ENCODE results near the gene RDH5. TPM values are rescaled to one million over a fixed set of nuclear protein-coding genes. Genes with fewer than 3 reads are reported as not detected.

The RDH5 gene
- total and polyA plus RNA-seq, 10 donors = 4.7 to 17.4 (median 12.9) TPM

DNA sequence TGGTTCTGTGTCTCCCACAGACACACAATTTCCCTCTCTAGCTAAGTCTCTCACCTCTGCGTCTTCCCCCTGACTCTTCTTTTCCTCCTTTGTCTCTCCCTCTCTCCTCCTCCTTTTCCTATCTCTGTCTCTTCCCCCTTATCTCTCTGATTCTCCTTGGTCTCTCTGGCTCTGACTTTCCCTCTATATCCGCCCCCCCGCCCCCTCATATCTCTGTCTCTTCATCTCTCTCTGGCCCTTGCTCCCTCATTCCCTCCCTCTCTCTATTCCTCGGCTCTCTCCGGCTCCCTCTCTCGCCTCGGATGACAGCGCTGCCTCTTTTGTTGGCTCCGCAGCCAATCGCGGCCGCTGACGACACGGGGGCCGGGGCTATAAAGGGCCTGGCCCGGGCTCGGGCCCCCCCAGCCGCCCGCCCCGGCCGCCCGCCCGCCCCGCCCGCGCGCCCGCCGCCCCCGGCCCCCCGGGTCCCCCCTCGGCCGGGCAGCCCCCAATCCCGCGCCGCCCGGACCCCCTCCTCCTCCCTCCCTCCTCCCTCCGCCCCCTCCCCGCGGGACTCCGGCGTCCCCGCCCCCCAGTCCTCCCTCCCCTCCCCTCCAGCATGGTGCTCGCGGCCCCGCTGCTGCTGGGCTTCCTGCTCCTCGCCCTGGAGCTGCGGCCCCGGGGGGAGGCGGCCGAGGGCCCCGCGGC is 22.7 kb downstream of the RDH5 start, which contains the start of gene GDF11:
Gene GDF11, plus strand, starts transcription at position 404 of the 687 bp plus-strand sequence. Its CDS starts 195 bp downstream, at position 599.
- no peaks in the 10 kb centered on the region for H3K9me3 ChIP-seq

DNA sequence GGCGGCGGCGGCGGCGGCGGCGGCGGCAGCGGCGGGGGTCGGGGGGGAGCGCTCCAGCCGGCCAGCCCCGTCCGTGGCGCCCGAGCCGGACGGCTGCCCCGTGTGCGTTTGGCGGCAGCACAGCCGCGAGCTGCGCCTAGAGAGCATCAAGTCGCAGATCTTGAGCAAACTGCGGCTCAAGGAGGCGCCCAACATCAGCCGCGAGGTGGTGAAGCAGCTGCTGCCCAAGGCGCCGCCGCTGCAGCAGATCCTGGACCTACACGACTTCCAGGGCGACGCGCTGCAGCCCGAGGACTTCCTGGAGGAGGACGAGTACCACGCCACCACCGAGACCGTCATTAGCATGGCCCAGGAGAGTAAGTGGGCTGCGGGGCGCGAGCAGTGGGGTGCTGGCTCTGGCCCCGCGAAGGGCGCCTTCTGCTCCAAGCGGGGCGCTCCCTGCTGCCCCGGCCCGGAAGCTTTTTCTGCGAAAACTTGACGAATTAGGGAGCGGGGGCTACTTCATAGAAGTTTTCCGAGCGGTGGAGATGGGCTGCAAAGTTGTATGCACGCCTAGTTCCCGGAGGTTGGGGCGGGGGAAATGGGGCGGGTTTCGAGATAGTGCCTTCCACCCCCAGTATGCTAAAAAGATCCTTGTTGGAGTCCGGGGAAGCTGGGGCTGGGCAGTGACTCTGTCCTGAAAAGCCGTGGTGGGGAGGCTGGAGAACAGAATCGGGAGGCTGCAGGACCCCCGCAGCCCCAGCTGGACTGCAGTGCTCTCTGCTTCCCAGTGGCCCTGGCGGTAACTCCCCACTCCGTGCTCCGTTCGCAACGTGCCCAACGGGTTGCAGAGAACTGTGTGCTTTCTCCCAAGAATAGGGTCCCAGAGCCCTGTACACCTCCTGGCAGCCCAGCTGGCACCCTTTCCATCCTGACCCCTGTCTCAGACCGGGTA is 23.5 kb downstream of the RDH5 start:
- intact Hi-C loops (cut with DNase I; ENCODE audit: low total_unique reads) = loop anchor here (5.0 kb wide), 2 partner anchors 199 to 299 kb away; partner anchors contain the start of gene RPS26
- DNase-seq = peak; percentile 90
- Histone ChIP-seq H3K27me3 (replicated peaks in 1 of 7) (peaks cover 0 to 27% (median 2%) of the 10 kb centered on the region in 7 donors), H3K9me3 (no peaks in the 10 kb centered on the region), H3K4me1 (peaks cover 9 to 50% (median 36%) of the 10 kb centered on the region in 6 donors), H3K36me3 (peaks cover 0 to 5% (median under 1%) of the 10 kb centered on the region in 6 donors), H3K4me3 (peak overlapping the region; percentile 56 to 97 (median 72)), H3K27ac (peak overlapping the region in 6 of 8 donors; percentile 26 to 87 (median 72))
- 0 to 1% (median 1%) methylated on average over 23 to 73 of the region's 73 CpGs for WGBS, 5 donors
- TF ChIP-seq POLR2A (IDR thresholded peaks at IDR 0.05) = no peak
- peak; percentile 16 to 74 (median 52) for TF ChIP-seq POLR2AphosphoS5 (IDR thresholded peaks at IDR 0.05)

More for the DNA sequence above, 22.7 kb downstream of the RDH5 start, which contains the start of gene GDF11:
- no peaks in the 10 kb centered on the region for H3K36me3 ChIP-seq
- 0 to 3% (median 1%) methylated on average over 17 to 49 of the region's 53 CpGs for WGBS, 5 donors
- peaks cover 0 to 27% (median 2%) of the 10 kb centered on the region in 7 donors for H3K27me3 ChIP-seq (replicated peaks in 1 of 7)
- peaks cover 14 to 58% (median 43%) of the 10 kb centered on the region in 6 donors for H3K4me1 ChIP-seq
- peak within 1 kb of the TSS; percentile 56 to 97 (median 72) for H3K4me3 ChIP-seq
- peak within 1 kb of the TSS in 6 of 8 donors; percentile 26 to 87 (median 72) for H3K27ac ChIP-seq
- peak in 1 of 3 donors; percentile 50 for TF ChIP-seq POLR2A (IDR thresholded peaks at IDR 0.05)
- peak; percentile 54 to 87 (median 76) for TF ChIP-seq POLR2AphosphoS5 (IDR thresholded peaks at IDR 0.05)
- TF ChIP-seq CTCF (IDR thresholded peaks at IDR 0.05 in 8 of 11, conservative IDR thresholded peaks at IDR 0.05 in 3 of 11) = no peak
- DNase-seq = peak; percentile 92
- intact Hi-C loops (cut with DNase I; ENCODE audit: low total_unique reads) = loop anchor here (5.0 kb wide), 2 partner anchors 199 to 299 kb away; partner anchors contain the start of gene RPS26

GRCh38 chr12:55744340-55745030 is 24.3 kb downstream of the RDH5 start:
- DNase-seq = no peak
- Histone ChIP-seq H3K4me3 (peak overlapping the region; percentile 56 to 97 (median 72)), H3K9me3 (no peaks in the 10 kb centered on the region), H3K36me3 (peaks cover 0 to 13% (median 4%) of the 10 kb centered on the region in 6 donors), H3K27me3 (replicated peaks in 1 of 7) (peaks cover 0 to 27% (median 2%) of the 10 kb centered on the region in 7 donors), H3K27ac (peak overlapping the region in 5 of 8 donors; percentile 72 to 87 (median 73)), H3K4me1 (peaks cover 9 to 45% (median 34%) of the 10 kb centered on the region in 6 donors)
- intact Hi-C loops (cut with DNase I; ENCODE audit: low total_unique reads) = loop anchor here (5.0 kb wide), 2 partner anchors 198 to 298 kb away; partner anchors contain the start of gene RPS26
- WGBS, 5 donors = 11 to 21% (median 17%) methylated on average over 11 of the region's 11 CpGs
- TF ChIP-seq POLR2AphosphoS5 (IDR thresholded peaks at IDR 0.05) (no peak), POLR2A (IDR thresholded peaks at IDR 0.05) (no peak), CTCF (IDR thresholded peaks at IDR 0.05 in 8 of 11, conservative IDR thresholded peaks at IDR 0.05 in 3 of 11) (no peak)
